Psoas muscle (tissue), 8 donors: Measurements from ENCODE around the gene LRRC18. TPM values are rescaled to one million over a fixed set of nuclear protein-coding genes. Genes with fewer than 3 reads are reported as not detected.

Experiments
- ATAC-seq, 4 donors: fragments of 200-7000 bp; cut with Tn5 transposase; one replicate each; pipeline ENCODE4 v1.9.1; 2020; ENCODE audit warnings: moderate library complexity in 3 of 4, mild to moderate bottlenecking in 2 of 4
- DNase-seq, 2 donors: peaks; one replicate each; pipeline ENCODE4 v3.0.0-alpha.2; 2020
- H3K27ac ChIP-seq: fragments of 200-600 bp; one replicate; pipeline ENCODE4 v1.8.0; 2022
- H3K27me3 ChIP-seq, 3 donors: fragments of 200-600 bp in 1 of 3; one replicate each; pipeline versions ENCODE4 v1.6.1 to v1.8.0; 2013 to 2022; ENCODE audit warnings: low read length in 2 of 3, mild to moderate bottlenecking in 2 of 3, moderate library complexity in 1 of 3; ENCODE audit not compliant: insufficient read depth in 3 of 3
- H3K36me3 ChIP-seq, 2 donors: fragments of 200-600 bp in 1 of 2; one replicate each; pipeline versions ENCODE4 v1.6.1 to v1.8.0; 2013 to 2022; ENCODE audit warnings: low read depth in 1 of 2, mild to moderate bottlenecking in 1 of 2, moderate library complexity in 1 of 2; ENCODE audit not compliant: insufficient read depth in 1 of 2
- H3K4me1 ChIP-seq: fragments of 200-600 bp; one replicate; pipeline ENCODE4 v1.8.0; 2022
- H3K4me3 ChIP-seq: fragments of 200-600 bp; one replicate; pipeline ENCODE4 v1.8.0; 2022; ENCODE audit warnings: mild to moderate bottlenecking
- H3K9me3 ChIP-seq: fragments of 200-600 bp; one replicate; pipeline ENCODE4 v1.8.0; 2022
- CTCF ChIP-seq: fragments of 200-600 bp; IDR thresholded peaks from one replicate; pipeline ENCODE4 v1.8.0; 2022; ENCODE audit warnings: antibody characterized with exemption
- WGBS, 3 donors: extraction: QIAGEN DNeasy Blood & Tissue Kit; methylation state at CpG; one replicate each; pipeline versions ENCODE4 v1.1.6 to v1.1.7; 2013; 5-methylcytosine and 5-hydroxymethylcytosine counted together
- intact Hi-C, 2 donors: fragments of 100-400 bp; cut with DNase I; formaldehyde crosslinking; loops; one replicate each; pipeline versions ENCODE4 v1.11.0 to v1.14.2; 2022
- polyA plus RNA-seq, 3 donors: library from polyadenylated mRNA; stranded (reverse); fragments of 200-250 nt; gene quantifications; one replicate each; pipeline ENCODE4 v1.2.3, GENCODE V29; 2013
- total RNA-seq, 4 donors: library from RNA; stranded (reverse); fragmentation: NEBNext Ultra II Directional in 2 of 4; extraction: Animal tissue kit (Norgen Biotek cat#: 25700) in 2 of 4; gene quantifications; one replicate each; pipeline versions ENCODE4 v1.2.1 to v1.2.4, GENCODE V29; 2021 to 2023
- donor health status: healthy with polysubstance abuse.
- donor health status: DM: no; HTN: no; CAD: no; lungs with moderate emphysema.
- donor health status: Bipolar disorder and iron deficiency.
- donor health status: healthy.
- donor health status: DM: yes; HTN: yes; CAD: no.
- donor health status: DM: no; HTN: no; CAD: no.
- donor health status: DM: no; HTN: no; CAD: no.
- donor health status: DM: yes; HTN: yes; CAD: no.

LRRC18 gene
- total and polyA plus RNA-seq, 7 donors, result not detected

- H3K4me1 ChIP-seq, result no peaks in the 10 kb centered on the region
- no peaks in the 10 kb centered on the region for H3K36me3 ChIP-seq
- 41 to 51% (median 43%) methylated on average over 2 of the region's 2 CpGs for WGBS, 3 donors
- intact Hi-C loops, result no loop called here
- no peak for TF ChIP-seq CTCF
- DNase-seq (no peak), ATAC-seq (no peak)
- no peak overlapping the region for H3K4me3 ChIP-seq
- H3K9me3 ChIP-seq, result no peaks in the 10 kb centered on the region
- no peak overlapping the region for H3K27ac ChIP-seq
- peaks cover 0 to 6% (median 0%) of the 10 kb centered on the region in 3 donors for H3K27me3 ChIP-seq
Observed at GRCh38 chr10:48900371-48900801, 39.3 kb downstream of the LRRC18 start.

GRCh38 chr10:48899781-48900180 lies 39.9 kb downstream of the LRRC18 start:
- intact Hi-C loops, result no loop called here
- ATAC-seq, result no peak
- H3K36me3 ChIP-seq, result no peaks in the 10 kb centered on the region
- H3K4me1 ChIP-seq, result no peaks in the 10 kb centered on the region
- WGBS, 3 donors, result 75 to 80% (median 80%) methylated on average over 8 of the region's 8 CpGs
- no peaks in the 10 kb centered on the region for H3K9me3 ChIP-seq
- H3K4me3 ChIP-seq, result no peak overlapping the region
- no peak overlapping the region for H3K27ac ChIP-seq
- DNase-seq, result no peak
- H3K27me3 ChIP-seq, result peaks cover 0 to 6% (median 0%) of the 10 kb centered on the region in 3 donors
- TF ChIP-seq CTCF, result no peak

DNA sequence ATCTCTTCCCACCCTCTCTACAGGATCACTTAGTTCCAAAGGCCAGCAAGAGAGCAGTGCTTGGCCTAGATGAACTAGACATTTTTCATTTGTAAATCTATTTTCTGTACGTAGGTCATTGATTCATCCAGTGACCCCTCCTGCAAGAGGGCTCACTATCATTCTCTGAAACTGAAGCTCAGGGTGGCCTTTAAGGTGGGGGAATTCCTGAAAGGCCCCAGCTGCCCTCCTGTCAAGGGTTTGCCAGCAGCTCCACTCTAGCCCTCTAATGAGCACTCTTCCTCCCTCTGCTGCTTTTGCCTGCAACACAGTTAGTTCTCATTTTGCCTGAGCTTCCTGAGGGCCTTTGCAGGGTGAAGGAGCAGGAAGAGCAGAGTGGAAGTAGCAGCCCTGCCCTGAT lies 41.2 kb downstream of the LRRC18 start:
- 96 to 100% (median 96%) methylated on average over 1 of the region's 1 CpG for WGBS, 3 donors
- no peak overlapping the region for H3K27ac ChIP-seq
- peaks cover 0 to 4% (median 0%) of the 10 kb centered on the region in 3 donors for H3K27me3 ChIP-seq
- no peak overlapping the region for H3K4me3 ChIP-seq
- DNase-seq (no peak), ATAC-seq (no peak)
- intact Hi-C loops, result no loop called here
- TF ChIP-seq CTCF, result no peak
- H3K36me3 ChIP-seq, result no peaks in the 10 kb centered on the region
- no peaks in the 10 kb centered on the region for H3K9me3 ChIP-seq
- H3K4me1 ChIP-seq, result no peaks in the 10 kb centered on the region

GRCh38 chr10:48897441-48897790 lies 42.2 kb downstream of the LRRC18 start:
- no peaks in the 10 kb centered on the region for H3K9me3 ChIP-seq
- intact Hi-C loops, result no loop called here
- no peaks in the 10 kb centered on the region for H3K36me3 ChIP-seq
- DNase-seq, result no peak
- no peak for TF ChIP-seq CTCF
- no peaks in the 10 kb centered on the region for H3K4me1 ChIP-seq
- no peak overlapping the region for H3K4me3 ChIP-seq
- no peak for ATAC-seq
- no peak overlapping the region for H3K27ac ChIP-seq
- WGBS, 3 donors, result 96 to 98% (median 97%) methylated on average over 10 of the region's 10 CpGs
- H3K27me3 ChIP-seq, result peaks cover 0 to 4% (median 0%) of the 10 kb centered on the region in 3 donors

- WGBS, 3 donors, result 76 to 85% (median 81%) methylated on average over 13 of the region's 13 CpGs
- no peak for TF ChIP-seq CTCF
- no peak for ATAC-seq
Observed at GRCh38 chr10:48896756-48897440, 42.7 kb downstream of the LRRC18 start.

More at GRCh38 chr10:48896756-48897440, 42.7 kb downstream of the LRRC18 start:
- no peak overlapping the region for H3K27ac ChIP-seq
- peaks cover 0 to 3% (median 0%) of the 10 kb centered on the region in 3 donors for H3K27me3 ChIP-seq
- H3K4me3 ChIP-seq, result no peak overlapping the region
- no peaks in the 10 kb centered on the region for H3K4me1 ChIP-seq
- DNase-seq, result no peak
- H3K36me3 ChIP-seq, result no peaks in the 10 kb centered on the region
- intact Hi-C loops, result no loop called here
- no peaks in the 10 kb centered on the region for H3K9me3 ChIP-seq
